ENCODE measurements around the gene NPLOC4. TPM values are rescaled to one million over a fixed set of nuclear protein-coding genes. Genes with fewer than 3 reads are reported as not detected.

The NPLOC4 gene
- total and polyA plus RNA-seq, 9 of the 15 experiments (the other 6 are each of a cell fraction or from before 2014, with no cell fraction given) = 1.5 to 116 (median 64.5) TPM

GRCh38 chr17:81510785-81511553 is 125.9 kb downstream of the NPLOC4 start (continued):
- TF ChIP-seq AFF4 (CRISPR knock-in tag; IDR thresholded peaks at IDR 0.05) (peak; percentile 98), ARID4B (CRISPR knock-in tag; IDR thresholded peaks at IDR 0.05) (peak; percentile 72; the same call in 1 of the 2 replicates), MXI1 (IDR thresholded peaks at IDR 0.05; ENCODE audit: low read depth, low read length) (no peak), MEF2D (tag; conservative IDR thresholded peaks at IDR 0.05; ENCODE audit: low read depth) (no peak), ATF4 (CRISPR knock-in tag; IDR thresholded peaks at IDR 0.05) (no peak), MCM2 (IDR thresholded peaks at IDR 0.05; ENCODE audit: low read depth) (no peak), KAT7 (CRISPR knock-in tag; IDR thresholded peaks at IDR 0.05; ENCODE audit: borderline replicate concordance) (peak; percentile 95; the same call in 1 of the 2 replicates), ARNT (IDR thresholded peaks at IDR 0.05) (no peak), ZBTB17 (CRISPR knock-in tag; IDR thresholded peaks at IDR 0.05) (no peak), ATF1 (CRISPR knock-in tag; IDR thresholded peaks at IDR 0.05) (no peak), ATF1 (tag; IDR thresholded peaks at IDR 0.05) (0 out of 2 replicates have a peak, but pooled peaks have one; percentile 9), ELK1 (CRISPR knock-in tag; IDR thresholded peaks at IDR 0.05) (no peak)
- TF ChIP-seq, protein P1, sequence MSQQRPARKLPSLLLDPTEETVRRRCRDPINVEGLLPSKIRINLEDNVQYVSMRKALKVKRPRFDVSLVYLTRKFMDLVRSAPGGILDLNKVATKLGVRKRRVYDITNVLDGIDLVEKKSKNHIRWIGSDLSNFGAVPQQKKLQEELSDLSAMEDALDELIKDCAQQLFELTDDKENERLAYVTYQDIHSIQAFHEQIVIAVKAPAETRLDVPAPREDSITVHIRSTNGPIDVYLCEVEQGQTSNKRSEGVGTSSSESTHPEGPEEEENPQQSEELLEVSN (IDR thresholded peaks at IDR 0.05; ENCODE audit: borderline replicate concordance in 1 of 2, extremely low read depth in 1 of 2, insufficient read depth in 1 of 2, insufficient read length in 1 of 2, low read depth in 1 of 2, low read length in 1 of 2, poor library complexity in 1 of 2, severe bottlenecking in 1 of 2) = peak in 1 of 2 experiments; percentile 46

Data from K562 (cell line).